Right atrium auricular region (tissue), 2 donors: Measurements from ENCODE around the gene ANKMY2. TPM values are rescaled to one million over a fixed set of nuclear protein-coding genes. Genes with fewer than 3 reads are reported as not detected.

Experiments used
- DNase-seq: peaks from one replicate; pipeline ENCODE4 v3.0.0-alpha.2; 2019; ENCODE audit warnings: low spot score
- H3K27ac ChIP-seq, 2 donors: fragments of 200-600 bp; sonication (generic); 1 replicate in 1 of 2; 2 replicates in 1 of 2; pipeline ENCODE4 v1.5.1; 2016 to 2019
- H3K27me3 ChIP-seq, 2 donors: fragments of 200-600 bp; sonication (generic); one replicate each; pipeline versions ENCODE4 v1.5.1 to v1.6.0; 2017 to 2019
- H3K36me3 ChIP-seq: fragments of 200-600 bp; sonication (generic); one replicate; pipeline ENCODE4 v1.5.1; 2016
- H3K4me1 ChIP-seq, 2 donors: fragments of 200-600 bp; sonication (generic); one replicate each; pipeline versions ENCODE4 v1.5.1 to v1.6.0; 2017 to 2019
- H3K4me3 ChIP-seq, 2 donors: fragments of 200-600 bp; sonication (generic); 1 replicate in 1 of 2; 2 replicates in 1 of 2; pipeline ENCODE4 v1.5.1; 2017 to 2019; ENCODE audit warnings: mild to moderate bottlenecking in 1 of 2, moderate library complexity in 1 of 2
- H3K9me3 ChIP-seq, 2 donors: fragments of 200-600 bp; sonication (generic); one replicate each; pipeline ENCODE4 v1.5.1; 2019
- total RNA-seq, 2 donors: library from RNA; depleted of rRNA; stranded (reverse); fragments of >200 nt; gene quantifications; one replicate each; pipeline ENCODE4 v1.1.0, GENCODE V29; 2016
- TF ChIP-seq, protein P1 (sequence below), 2 donors: fragments of 200-600 bp; sonication (generic); IDR thresholded peaks; one replicate each; pipeline ENCODE4 v1.5.1; 2019; ENCODE audit warnings: antibody characterized with exemption in 2 of 2

The ANKMY2 gene
- total RNA-seq, 2 donors from 2014 or later = 20.8 to 33.7 TPM

DNA sequence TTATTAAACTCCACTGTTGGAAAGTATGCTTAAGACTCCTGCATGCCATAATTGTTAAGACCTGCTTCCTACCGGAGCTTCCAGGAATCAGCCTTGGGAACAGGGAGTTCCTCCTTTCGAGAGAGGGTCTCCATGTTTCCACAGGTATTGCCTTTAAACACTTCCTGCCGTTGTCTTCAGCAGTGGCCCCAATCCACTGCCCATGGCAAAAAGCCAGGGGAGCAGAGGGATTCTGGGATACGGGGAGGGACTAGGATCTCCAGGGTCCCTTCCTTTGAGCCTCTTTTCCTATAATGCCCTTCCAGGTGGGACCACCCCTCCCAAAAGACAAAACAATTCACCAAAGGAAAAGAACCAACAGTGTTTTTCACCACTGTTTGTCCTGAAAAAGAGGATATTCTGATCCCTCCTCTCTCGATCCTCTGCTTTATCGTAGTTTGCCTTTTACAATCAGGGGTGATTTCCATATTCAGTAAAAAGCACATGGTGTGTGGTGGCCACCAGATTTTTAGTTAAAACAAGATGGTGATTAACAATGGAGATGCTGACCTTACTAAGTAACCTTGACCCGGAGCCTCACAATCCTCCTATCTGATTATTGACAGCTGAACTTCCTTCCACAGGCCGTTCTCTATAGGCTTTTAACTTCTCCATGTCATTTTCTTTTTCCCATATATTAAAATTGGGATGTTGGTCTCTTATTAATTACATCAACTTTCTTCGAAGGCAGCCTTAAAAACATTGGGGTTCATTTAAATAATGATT lies 82.9 kb downstream of the ANKMY2 start:
- Histone ChIP-seq H3K9me3 (no peaks in the 10 kb centered on the region), H3K36me3 (no peaks in the 10 kb centered on the region), H3K4me1 (peaks cover 0 to 4% of the 10 kb centered on the region in 2 donors), H3K27me3 (no peaks in the 10 kb centered on the region), H3K4me3 (no peak overlapping the region), H3K27ac (no peak overlapping the region)
- TF ChIP-seq, protein P1, sequence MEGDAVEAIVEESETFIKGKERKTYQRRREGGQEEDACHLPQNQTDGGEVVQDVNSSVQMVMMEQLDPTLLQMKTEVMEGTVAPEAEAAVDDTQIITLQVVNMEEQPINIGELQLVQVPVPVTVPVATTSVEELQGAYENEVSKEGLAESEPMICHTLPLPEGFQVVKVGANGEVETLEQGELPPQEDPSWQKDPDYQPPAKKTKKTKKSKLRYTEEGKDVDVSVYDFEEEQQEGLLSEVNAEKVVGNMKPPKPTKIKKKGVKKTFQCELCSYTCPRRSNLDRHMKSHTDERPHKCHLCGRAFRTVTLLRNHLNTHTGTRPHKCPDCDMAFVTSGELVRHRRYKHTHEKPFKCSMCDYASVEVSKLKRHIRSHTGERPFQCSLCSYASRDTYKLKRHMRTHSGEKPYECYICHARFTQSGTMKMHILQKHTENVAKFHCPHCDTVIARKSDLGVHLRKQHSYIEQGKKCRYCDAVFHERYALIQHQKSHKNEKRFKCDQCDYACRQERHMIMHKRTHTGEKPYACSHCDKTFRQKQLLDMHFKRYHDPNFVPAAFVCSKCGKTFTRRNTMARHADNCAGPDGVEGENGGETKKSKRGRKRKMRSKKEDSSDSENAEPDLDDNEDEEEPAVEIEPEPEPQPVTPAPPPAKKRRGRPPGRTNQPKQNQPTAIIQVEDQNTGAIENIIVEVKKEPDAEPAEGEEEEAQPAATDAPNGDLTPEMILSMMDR (IDR thresholded peaks at IDR 0.05) = no peak
- DNase-seq = no peak

DNA sequence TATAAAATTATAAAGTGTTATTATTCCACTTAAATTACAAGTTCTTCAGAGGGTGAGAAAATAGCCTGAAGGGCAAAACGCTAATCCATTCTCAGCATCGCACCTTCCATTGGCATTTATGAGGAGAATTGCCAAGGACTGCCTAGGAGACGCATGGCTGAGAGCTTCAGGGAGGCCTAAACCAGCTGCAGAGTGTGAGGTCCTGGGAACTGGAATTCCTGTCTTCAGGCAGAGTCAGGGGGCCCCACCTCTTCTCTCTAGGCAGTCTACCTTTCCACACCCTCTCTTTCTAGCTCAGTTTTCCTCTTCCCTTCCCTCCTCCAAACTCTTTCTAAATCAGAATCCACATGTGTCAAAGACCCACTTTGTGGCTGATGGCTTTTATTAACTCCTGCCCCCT lies 83.6 kb downstream of the ANKMY2 start:
- Histone ChIP-seq H3K27ac (no peak overlapping the region), H3K4me3 (no peak overlapping the region), H3K36me3 (no peaks in the 10 kb centered on the region), H3K9me3 (no peaks in the 10 kb centered on the region), H3K4me1 (peaks cover 0 to 4% of the 10 kb centered on the region in 2 donors), H3K27me3 (no peaks in the 10 kb centered on the region)
- TF ChIP-seq, protein P1 (IDR thresholded peaks at IDR 0.05) = no peak
- no peak for DNase-seq

DNA sequence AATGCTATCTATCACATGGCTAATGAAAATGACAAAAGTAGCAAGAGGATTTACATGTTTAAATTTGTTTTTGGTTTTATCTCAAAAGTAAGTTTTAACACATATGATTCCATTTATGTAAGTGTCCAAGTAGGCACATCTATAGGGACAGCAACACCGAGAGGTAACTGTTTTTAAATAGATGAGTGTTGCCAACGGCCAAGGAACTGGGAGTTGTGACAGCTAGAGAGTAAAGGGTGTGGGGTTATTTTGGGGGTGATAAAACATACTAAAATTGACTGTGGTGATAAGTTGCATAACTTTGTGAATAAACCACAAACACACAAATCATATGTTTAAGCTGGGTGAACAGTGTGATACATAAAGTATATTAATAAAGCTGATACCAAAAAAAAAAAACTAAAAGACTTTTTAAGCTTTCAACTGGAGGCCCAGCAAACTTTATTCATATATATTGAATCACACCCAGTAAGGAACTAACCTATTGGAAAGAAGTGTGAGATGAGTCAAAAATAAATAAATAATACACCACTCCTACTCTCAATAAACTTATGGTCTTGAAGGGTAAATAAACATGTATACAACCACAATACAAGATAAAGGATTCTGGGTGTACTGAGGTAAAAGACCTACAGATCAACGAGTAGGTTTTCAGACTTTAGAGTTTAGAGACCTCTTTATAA lies 85.9 kb downstream of the ANKMY2 start:
- no peak overlapping the region for H3K4me3 ChIP-seq
- TF ChIP-seq, protein P1 (IDR thresholded peaks at IDR 0.05) = no peak
- H3K27ac ChIP-seq = peak overlapping the region in 1 of 2 donors; percentile 67
- no peaks in the 10 kb centered on the region for H3K36me3 ChIP-seq
- H3K9me3 ChIP-seq = no peaks in the 10 kb centered on the region
- H3K4me1 ChIP-seq = peaks cover 0 to 4% of the 10 kb centered on the region in 2 donors
- H3K27me3 ChIP-seq = no peaks in the 10 kb centered on the region
- no peak for DNase-seq

DNA sequence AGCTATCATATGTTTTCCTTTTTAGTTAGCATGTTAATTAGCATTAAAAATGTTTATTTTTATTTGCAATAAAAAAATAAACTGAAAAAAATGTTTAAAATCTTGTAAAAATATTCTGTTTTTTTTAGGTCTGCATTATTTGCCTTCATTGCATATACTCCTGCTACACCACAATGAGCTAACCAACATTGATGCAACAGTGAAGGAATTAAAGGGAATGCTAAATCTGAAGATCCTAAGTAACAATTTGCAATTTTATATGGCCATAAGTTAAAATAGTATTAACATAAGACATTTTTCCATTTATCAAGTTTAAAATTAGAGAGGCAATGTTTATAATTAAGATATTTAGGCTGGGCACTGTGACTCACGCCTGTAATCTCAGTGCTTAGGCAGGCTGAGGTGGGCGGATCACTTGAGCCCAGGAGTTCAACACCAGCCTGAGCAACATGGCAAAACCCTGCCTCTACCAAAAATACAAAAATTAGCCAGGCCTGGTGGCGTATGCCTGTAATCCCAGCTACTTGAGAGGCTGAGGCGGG lies 86.7 kb downstream of the ANKMY2 start:
- H3K27me3 ChIP-seq = no peaks in the 10 kb centered on the region
- DNase-seq = no peak
- no peak overlapping the region for H3K4me3 ChIP-seq
- H3K4me1 ChIP-seq = peaks cover 4 to 6% of the 10 kb centered on the region in 2 donors
- TF ChIP-seq, protein P1 (IDR thresholded peaks at IDR 0.05) = no peak
- peak overlapping the region in 1 of 2 donors; percentile 67 for H3K27ac ChIP-seq
- no peaks in the 10 kb centered on the region for H3K9me3 ChIP-seq
- no peaks in the 10 kb centered on the region for H3K36me3 ChIP-seq

DNA sequence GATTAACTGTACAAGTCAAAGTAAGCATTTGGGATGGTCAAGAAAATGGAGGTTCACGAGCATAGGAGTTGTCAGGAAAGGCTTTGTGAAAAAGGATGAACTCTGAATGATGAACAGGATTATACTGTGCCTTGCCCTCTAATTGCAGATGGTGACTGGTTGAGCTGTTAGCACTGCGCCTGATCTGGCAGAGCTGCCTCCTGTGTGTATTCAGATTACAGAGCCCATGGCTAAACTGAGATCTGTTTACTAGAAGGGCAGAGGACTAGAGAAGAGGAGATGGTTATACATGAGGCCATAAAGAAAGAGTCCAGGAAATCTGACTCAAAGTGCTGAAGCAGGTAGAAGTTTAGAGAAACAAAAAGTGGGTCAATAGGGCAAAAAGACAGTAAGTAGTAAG lies 89.2 kb downstream of the ANKMY2 start:
- no peaks in the 10 kb centered on the region for H3K9me3 ChIP-seq
- H3K27ac ChIP-seq = no peak overlapping the region
- H3K4me3 ChIP-seq = no peak overlapping the region
- TF ChIP-seq, protein P1 (IDR thresholded peaks at IDR 0.05) = no peak
- no peak for DNase-seq
- no peaks in the 10 kb centered on the region for H3K36me3 ChIP-seq
- H3K4me1 ChIP-seq = peaks cover 4 to 6% of the 10 kb centered on the region in 2 donors
- H3K27me3 ChIP-seq = no peaks in the 10 kb centered on the region
